K562 (cell line): Measurements from ENCODE around the gene GPR176. TPM values are rescaled to one million over a fixed set of nuclear protein-coding genes. Genes with fewer than 3 reads are reported as not detected.

Experiments used
- ATF2 ChIP-seq: sonication (generic); formaldehyde crosslinking; IDR thresholded peaks from 2 replicates; pipeline ENCODE4 v1.8.1; 2022; ENCODE audit warnings: missing genetic modification reagents
- CSDE1 ChIP-seq, 2 experiments: fragments of 450-650 bp; IDR thresholded peaks; 2 replicates each; pipeline ENCODE4 v1.6.1; 2016; ENCODE audit warnings: mild to moderate bottlenecking in 1 of 2
- CUX1 ChIP-seq: fragments of 200-800 bp; sonication (Bioruptor generic); IDR thresholded peaks from 2 replicates; pipeline ENCODE4 v1.6.1; 2016; ENCODE audit warnings: missing genetic modification characterization, missing compliant biosample characterization
- GTF2E2 ChIP-seq: fragments of 200-800 bp; sonication (Bioruptor generic); IDR thresholded peaks from 2 replicates; pipeline ENCODE4 v1.6.1; 2016; ENCODE audit warnings: missing genetic modification characterization, missing compliant biosample characterization
- HBP1 ChIP-seq: fragments of 450-650 bp; formaldehyde crosslinking; IDR thresholded peaks from 2 replicates; pipeline ENCODE4 v1.4.0; 2022; ENCODE audit warnings: missing genetic modification characterization
- L3MBTL2 ChIP-seq: fragments of 450-650 bp; IDR thresholded peaks from 2 replicates; pipeline ENCODE4 v1.6.1; 2016; ENCODE audit warnings: mild to moderate bottlenecking, moderate library complexity
- MBD2 ChIP-seq: sonication (generic); IDR thresholded peaks from 2 replicates; pipeline ENCODE4 v1.6.1; 2016; ENCODE audit warnings: low read depth, borderline replicate concordance
- MECOM ChIP-seq: fragments of 250-450 bp; sonication (Bioruptor Pico); IDR thresholded peaks from 2 replicates; pipeline ENCODE4 v1.8.0; 2022; ENCODE audit warnings: inconsistent platforms
- MTA3 ChIP-seq: fragments of 450-650 bp; formaldehyde crosslinking; IDR thresholded peaks from 2 replicates; pipeline ENCODE4 v1.6.1; 2017; ENCODE audit warnings: mild to moderate bottlenecking, borderline replicate concordance
- MYC ChIP-seq, 2 experiments: fragments of 250-450 bp in 1 of 2; sonication (Bioruptor Pico) in 1 of 2; IDR thresholded peaks; 2 replicates each; pipeline versions ENCODE4 v1.5.1 to v1.6.1; 2012 to 2021; ENCODE audit warnings: low read depth in 2 of 2, borderline replicate concordance in 1 of 2, improper control_type of control experiment in 1 of 2, low read length in 1 of 2, mild to moderate bottlenecking in 1 of 2, moderate library complexity in 1 of 2
- PRDM10 ChIP-seq: fragments of 450-650 bp; IDR thresholded peaks from 2 replicates; pipeline ENCODE4 v1.6.1; 2018; ENCODE audit not compliant: partially characterized antibody
- ZFP30 ChIP-seq: fragments of 250-450 bp; sonication (Bioruptor Pico); IDR thresholded peaks from 2 replicates; pipeline ENCODE4 v1.8.0; 2022; ENCODE audit warnings: moderate library complexity, mild to moderate bottlenecking, inconsistent platforms, borderline replicate concordance
- ZNF766 ChIP-seq: fragments of 200-800 bp; sonication (Bioruptor generic); conservative IDR thresholded peaks from 2 replicates; pipeline ENCODE4 v1.6.1; 2016; ENCODE audit warnings: missing genetic modification characterization, missing compliant biosample characterization
- polyA plus RNA-seq, 8 experiments: library from polyadenylated mRNA; depleted of rRNA in 4 of 8; stranded (reverse) in 5 of 8; unstranded in 3 of 8; fragments of >200 nt; fragmentation: Nextera tagmentation in 2 of 8; fragmentation: Illumina TruSeq in 1 of 8; extraction: Ambion mirVana in 2 of 8; extraction: Trizol in 1 of 8; gene quantifications; 2 replicates each; pipeline versions ENCODE4 v1.2.1 to v1.2.3, GENCODE V29; 2011 to 2014; ENCODE audit warnings: inconsistent platforms in 1 of 8, missing spikeins in 1 of 8
- total RNA-seq, 7 experiments: library from RNA; depleted of rRNA in 6 of 7; stranded (reverse); fragments of >200 nt in 6 of 7; fragmentation: Illumina TruSeq in 2 of 7; extraction: Trizol in 2 of 7; gene quantifications; 2 replicates each; pipeline versions ENCODE4 v1.2.1 to v1.2.3, GENCODE V29; 2011 to 2021; ENCODE audit warnings: low replicate concordance in 1 of 7

Gene GPR176
- total and polyA plus RNA-seq, 9 of the 15 experiments (the other 6 are each of a cell fraction or from before 2014, with no cell fraction given) = 0.03 to 1.2 (median 0.76) TPM

GRCh38 chr15:39782441-39783138, 137.5 kb downstream of the GPR176 start, which contains the start of gene FSIP1 (continued):
- TF ChIP-seq PRDM10 (peak; percentile 99), GTF2E2 (tag) (0 out of 2 replicates have a peak, but pooled peaks have one; percentile 32), MBD2 (peak; percentile 87), MECOM (0 out of 2 replicates have a peak, but pooled peaks have one; percentile 24), HBP1 (CRISPR knock-in tag) (no peak), CUX1 (CRISPR knock-in tag) (no peak), MTA3 (peak; percentile 33; the same call in 1 of the 2 replicates), ZFP30 (CRISPR knock-in tag) (no peak), L3MBTL2 (peak; percentile 50; the same call in 1 of the 2 replicates), ZNF766 (CRISPR knock-in tag) (no peak; the same call in 1 of the 2 replicates), CSDE1 (IDR thresholded peaks at IDR 0.05) (peak in 1 of 2 experiments; percentile 91; a peak in 2 of 4 replicates), ATF2 (CRISPR knock-in tag) (no peak), MYC (IDR thresholded peaks at IDR 0.05; ENCODE audit: low read depth, low read length) (peak; percentile 27), MYC (CRISPR knock-in tag; IDR thresholded peaks at IDR 0.05; ENCODE audit: borderline replicate concordance, low read depth) (no peak)
